Measurements from ENCODE around the gene PREP. TPM values are rescaled to one million over a fixed set of nuclear protein-coding genes. Genes with fewer than 3 reads are reported as not detected.

The PREP gene
- total RNA-seq, 1 experiment from 2014 or later: 34.1 TPM

GRCh38 chr6:105269390-105269789 lies 133.5 kb downstream of the PREP start:
- intact Hi-C loops (cut with micrococcal nuclease; ENCODE audit: unreplicated experiment): no loop called here
- no peak for TF ChIP-seq EZH2 (IDR thresholded peaks at IDR 0.05; ENCODE audit: borderline replicate concordance, low read depth, low read length, poor library complexity, severe bottlenecking)
- no peak for TF ChIP-seq CTCF (conservative IDR thresholded peaks at IDR 0.05; ENCODE audit: low read depth, low read length)
- no peak overlapping the region for H3K27ac ChIP-seq (ENCODE audit: low read depth, low read length, poor library complexity, severe bottlenecking)
- H3K36me3 ChIP-seq (ENCODE audit: insufficient read depth, low read length, poor library complexity, severe bottlenecking): no peaks in the 10 kb centered on the region
- no peaks in the 10 kb centered on the region for H3K27me3 ChIP-seq (replicated peaks; ENCODE audit: insufficient read depth, low read depth, low read length, poor library complexity)
- DNase-seq (ENCODE audit: low spot score): no peak
- no peak overlapping the region for H3K4me3 ChIP-seq (ENCODE audit: low read depth, low read length, poor library complexity, severe bottlenecking)
- ChIA-PET POLR2A (ENCODE audit: low non-redundant PET) (no interaction called here), CTCF (no interaction called here)
- no peaks in the 10 kb centered on the region for H3K9me3 ChIP-seq (ENCODE audit: low read depth, low read length, poor library complexity, severe bottlenecking)
- no peaks in the 10 kb centered on the region for H3K4me1 ChIP-seq (ENCODE audit: insufficient read depth, low read length, poor library complexity, severe bottlenecking)
- no TSS peak for BruUV-seq (replicated peaks)

DNA sequence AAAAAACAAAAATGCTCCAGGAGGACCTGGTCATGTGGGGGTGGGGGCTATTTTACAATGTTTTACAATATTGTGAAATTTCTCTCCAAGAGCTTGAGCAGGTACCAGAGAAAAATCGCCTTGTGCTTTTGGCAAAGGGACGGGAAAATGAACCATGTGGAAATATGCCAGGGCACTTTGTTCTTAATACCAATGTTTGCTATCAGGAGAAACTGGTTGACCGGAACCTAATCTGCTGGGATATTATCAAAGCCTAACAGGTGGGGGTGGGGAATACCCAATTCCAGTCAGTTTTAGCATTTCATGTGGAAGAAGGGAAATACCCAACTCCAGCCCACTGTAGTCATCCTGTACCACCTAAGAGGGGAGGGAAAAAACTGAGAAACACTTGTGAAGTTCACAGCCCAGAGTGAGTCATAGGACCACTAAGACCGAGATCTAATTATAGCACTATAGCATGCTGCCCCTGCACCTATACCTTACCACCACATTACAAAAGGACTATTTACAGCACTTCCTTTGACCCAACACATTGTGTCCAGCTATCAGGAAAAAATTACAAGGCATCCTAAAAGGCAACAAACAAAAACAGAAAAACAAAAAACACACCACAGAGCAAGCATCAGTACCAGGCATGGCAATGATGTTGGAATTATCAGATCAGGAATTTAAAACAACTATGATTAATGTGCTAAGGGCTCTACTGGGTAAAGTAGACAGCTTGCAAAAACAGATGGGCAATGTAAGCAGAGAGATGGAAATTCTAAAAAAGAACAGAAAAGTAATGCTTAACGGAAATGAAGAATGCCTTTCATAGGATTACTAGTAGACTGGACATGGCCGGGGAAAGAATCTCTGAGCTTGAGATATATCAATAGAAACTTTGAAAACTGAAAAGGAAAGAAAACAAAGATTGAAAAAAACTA lies 138.9 kb downstream of the PREP start:
- intact Hi-C loops (cut with micrococcal nuclease; ENCODE audit: unreplicated experiment): no loop called here
- BruUV-seq (replicated peaks): no TSS peak
- no peaks in the 10 kb centered on the region for H3K4me1 ChIP-seq (ENCODE audit: insufficient read depth, low read length, poor library complexity, severe bottlenecking)
- peaks cover 4% of the 10 kb centered on the region for H3K27me3 ChIP-seq (replicated peaks; ENCODE audit: insufficient read depth, low read depth, low read length, poor library complexity)
- no peak for TF ChIP-seq EZH2 (IDR thresholded peaks at IDR 0.05; ENCODE audit: borderline replicate concordance, low read depth, low read length, poor library complexity, severe bottlenecking)
- no peak for TF ChIP-seq CTCF (conservative IDR thresholded peaks at IDR 0.05; ENCODE audit: low read depth, low read length)
- H3K9me3 ChIP-seq (ENCODE audit: low read depth, low read length, poor library complexity, severe bottlenecking): no peaks in the 10 kb centered on the region
- ChIA-PET CTCF (no interaction called here), POLR2A (ENCODE audit: low non-redundant PET) (no interaction called here)
- DNase-seq (ENCODE audit: low spot score): no peak
- H3K4me3 ChIP-seq (ENCODE audit: low read depth, low read length, poor library complexity, severe bottlenecking): no peak overlapping the region
- no peaks in the 10 kb centered on the region for H3K36me3 ChIP-seq (ENCODE audit: insufficient read depth, low read length, poor library complexity, severe bottlenecking)
- no peak overlapping the region for H3K27ac ChIP-seq (ENCODE audit: low read depth, low read length, poor library complexity, severe bottlenecking)

DNA sequence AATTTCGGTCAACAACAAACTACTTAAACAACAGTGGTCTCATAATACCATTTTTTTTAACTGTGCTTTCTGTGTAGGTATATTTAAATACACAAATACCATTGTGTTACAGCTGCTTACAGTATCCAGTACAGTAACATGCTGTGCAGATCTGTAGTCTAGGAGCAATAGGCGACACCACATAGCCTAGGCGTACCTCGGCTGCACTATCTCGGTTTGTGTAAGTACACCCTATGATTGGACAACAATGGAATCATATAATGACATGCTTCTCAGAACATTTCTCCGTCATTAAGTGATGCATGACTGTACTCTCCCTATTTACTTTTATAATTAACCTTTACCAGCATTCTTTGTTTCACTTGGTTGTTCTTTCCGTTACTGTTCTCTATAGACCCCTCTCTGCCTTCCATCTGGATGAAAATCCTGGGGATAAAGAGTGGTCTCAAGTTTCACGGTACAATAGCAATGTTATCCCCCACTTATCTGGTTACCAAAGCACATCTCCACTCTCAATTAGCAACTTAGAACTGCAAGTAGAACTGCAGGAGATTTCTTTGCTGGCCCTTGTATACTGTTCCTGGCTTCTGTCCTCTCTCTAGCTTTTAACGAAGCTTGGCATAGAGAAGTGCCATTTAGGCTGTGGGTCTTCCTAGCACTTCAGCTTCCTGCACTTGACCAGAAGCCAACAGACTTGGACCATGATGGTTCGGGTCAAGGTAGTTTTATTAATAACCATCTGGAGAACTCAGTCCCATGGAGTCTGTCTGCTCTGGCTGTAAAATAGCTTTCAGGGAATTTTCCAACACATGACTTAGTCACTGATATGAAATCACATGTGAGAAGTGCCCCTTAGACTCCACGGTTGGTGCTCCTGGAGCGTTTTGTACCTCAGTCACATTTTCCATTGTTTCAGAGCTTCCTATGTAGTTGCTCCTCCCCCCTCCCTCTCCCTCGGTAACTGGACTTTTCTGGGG lies 142.7 kb downstream of the PREP start:
- no peak for DNase-seq (ENCODE audit: low spot score)
- no TSS peak for BruUV-seq (replicated peaks)

More for the DNA sequence above, 142.7 kb downstream of the PREP start:
- intact Hi-C loops (cut with micrococcal nuclease; ENCODE audit: unreplicated experiment): no loop called here
- Histone ChIP-seq H3K4me1 (ENCODE audit: insufficient read depth, low read length, poor library complexity, severe bottlenecking) (no peaks in the 10 kb centered on the region), H3K27me3 (replicated peaks; ENCODE audit: insufficient read depth, low read depth, low read length, poor library complexity) (peaks cover 4% of the 10 kb centered on the region), H3K27ac (ENCODE audit: low read depth, low read length, poor library complexity, severe bottlenecking) (no peak overlapping the region), H3K36me3 (ENCODE audit: insufficient read depth, low read length, poor library complexity, severe bottlenecking) (no peaks in the 10 kb centered on the region), H3K9me3 (ENCODE audit: low read depth, low read length, poor library complexity, severe bottlenecking) (no peaks in the 10 kb centered on the region), H3K4me3 (ENCODE audit: low read depth, low read length, poor library complexity, severe bottlenecking) (no peak overlapping the region)
- POLR2A ChIA-PET (ENCODE audit: low non-redundant PET): no interaction called here
- CTCF ChIA-PET: interaction anchor here (0.6 kb wide), 1 partner anchor 471 kb away, joined by 3 read pairs; no protein-coding TSS in a partner anchor
- TF ChIP-seq EZH2 (IDR thresholded peaks at IDR 0.05; ENCODE audit: borderline replicate concordance, low read depth, low read length, poor library complexity, severe bottlenecking) (no peak), CTCF (conservative IDR thresholded peaks at IDR 0.05; ENCODE audit: low read depth, low read length) (no peak)
